HAP-1 (cell line): ENCODE results near the gene FIGNL2.

Experiments used
- DNase-seq, 2 experiments: peaks; one replicate each; pipeline ENCODE4 v3.0.0-alpha.2; 2016 to 2020; ENCODE audit warnings: low spot score in 2 of 2
- H3K27me3 ChIP-seq: fragments of 250-450 bp; sonication (Bioruptor Pico); 2 replicates; pipeline ENCODE4 v1.5.1; 2020; ENCODE audit warnings: low read depth, mild to moderate bottlenecking, moderate library complexity
- H3K36me3 ChIP-seq: fragments of 250-450 bp; sonication (Bioruptor Pico); replicated peaks from 2 replicates; pipeline ENCODE4 v1.5.1; 2020; ENCODE audit warnings: mild to moderate bottlenecking
- H3K4me1 ChIP-seq: fragments of 250-450 bp; sonication (Bioruptor Pico); 2 replicates; pipeline ENCODE4 v1.5.1; 2020; ENCODE audit warnings: mild to moderate bottlenecking
- H3K4me3 ChIP-seq: fragments of 250-450 bp; sonication (Bioruptor Pico); 2 replicates; pipeline ENCODE4 v1.5.1; 2020; ENCODE audit warnings: mild to moderate bottlenecking, moderate library complexity
- H3K9me3 ChIP-seq: fragments of 250-450 bp; sonication (Bioruptor Pico); 2 replicates; pipeline ENCODE4 v1.5.1; 2020; ENCODE audit warnings: mild to moderate bottlenecking, moderate library complexity
- in situ Hi-C: fragments of 300-500 bp; cut with MboI; formaldehyde crosslinking; loops from 3 replicates; pipeline ENCODE4 v1.14.3; 2020; ENCODE audit warnings: low sequenced_read_pairs, inconsistent platforms, mixed read lengths

Gene FIGNL2

GRCh38 chr12:51827925-51828818, 20.3 kb downstream of the FIGNL2 start:
- in situ Hi-C loops: loop anchor here (10.0 kb wide), 1 partner anchor 403 kb away; the partner anchor contains the start of gene SLC4A8
- no peak for DNase-seq
- peaks cover 22% of the 10 kb centered on the region for H3K27me3 ChIP-seq
- H3K9me3 ChIP-seq: no peaks in the 10 kb centered on the region
- no peaks in the 10 kb centered on the region for H3K4me1 ChIP-seq
- no peaks in the 10 kb centered on the region for H3K36me3 ChIP-seq
- no peak overlapping the region for H3K4me3 ChIP-seq

GRCh38 chr12:51826881-51827280, 21.6 kb downstream of the FIGNL2 start:
- no peak overlapping the region for H3K4me3 ChIP-seq
- no peaks in the 10 kb centered on the region for H3K9me3 ChIP-seq
- no peaks in the 10 kb centered on the region for H3K36me3 ChIP-seq
- in situ Hi-C loops: loop anchor here (10.0 kb wide), 1 partner anchor 402 kb away; the partner anchor contains the start of gene SLC4A8
- peaks cover 9% of the 10 kb centered on the region for H3K27me3 ChIP-seq
- no peak for DNase-seq
- H3K4me1 ChIP-seq: no peaks in the 10 kb centered on the region; the same call in none of the 2 replicates

- no peak for DNase-seq
- H3K9me3 ChIP-seq: no peaks in the 10 kb centered on the region
- no peak overlapping the region for H3K4me3 ChIP-seq
- no peaks in the 10 kb centered on the region; the same call in none of the 2 replicates for H3K4me1 ChIP-seq
- no peaks in the 10 kb centered on the region for H3K36me3 ChIP-seq
- in situ Hi-C loops: loop anchor here (10.0 kb wide), 1 partner anchor 400 kb away; the partner anchor contains the start of gene SLC4A8
- H3K27me3 ChIP-seq: no peaks in the 10 kb centered on the region
Observed at GRCh38 chr12:51825216-51825615, 23.3 kb downstream of the FIGNL2 start.

GRCh38 chr12:51823875-51824565, 24.5 kb downstream of the FIGNL2 start:
- Histone ChIP-seq H3K4me1 (no peaks in the 10 kb centered on the region; the same call in none of the 2 replicates), H3K4me3 (no peak overlapping the region), H3K9me3 (no peaks in the 10 kb centered on the region), H3K36me3 (no peaks in the 10 kb centered on the region), H3K27me3 (no peaks in the 10 kb centered on the region)
- peak; percentile 55 to 75 for DNase-seq
- in situ Hi-C loops: loop anchor here (10.0 kb wide), 1 partner anchor 399 kb away; the partner anchor contains the start of gene SLC4A8

GRCh38 chr12:51822956-51823355, 25.6 kb downstream of the FIGNL2 start:
- in situ Hi-C loops: loop anchor here (10.0 kb wide), 1 partner anchor 398 kb away; the partner anchor contains the start of gene SLC4A8
- H3K27me3 ChIP-seq: no peaks in the 10 kb centered on the region
- no peaks in the 10 kb centered on the region for H3K9me3 ChIP-seq
- DNase-seq: no peak
- no peak overlapping the region for H3K4me3 ChIP-seq
- no peaks in the 10 kb centered on the region for H3K36me3 ChIP-seq
- H3K4me1 ChIP-seq: no peaks in the 10 kb centered on the region; the same call in none of the 2 replicates

GRCh38 chr12:51822261-51822616, 26.3 kb downstream of the FIGNL2 start:
- H3K9me3 ChIP-seq: no peaks in the 10 kb centered on the region
- no peaks in the 10 kb centered on the region for H3K36me3 ChIP-seq
- in situ Hi-C loops: loop anchor here (10.0 kb wide), 1 partner anchor 397 kb away; the partner anchor contains the start of gene SLC4A8
- H3K4me1 ChIP-seq: no peaks in the 10 kb centered on the region; the same call in none of the 2 replicates
- H3K27me3 ChIP-seq: no peaks in the 10 kb centered on the region
- H3K4me3 ChIP-seq: no peak overlapping the region; the same call in 1 of the 2 replicates
- no peak for DNase-seq

- peak in 1 of 2 experiments; percentile 34 for DNase-seq
- Histone ChIP-seq H3K4me3 (peak overlapping the region; percentile 76), H3K9me3 (no peaks in the 10 kb centered on the region), H3K4me1 (no peaks in the 10 kb centered on the region; the same call in none of the 2 replicates), H3K27me3 (no peaks in the 10 kb centered on the region), H3K36me3 (no peaks in the 10 kb centered on the region)
- in situ Hi-C loops: loop anchor here (10.0 kb wide), 1 partner anchor 397 kb away; the partner anchor contains the start of gene SLC4A8
Observed at GRCh38 chr12:51821440-51822260, 26.9 kb downstream of the FIGNL2 start.

- in situ Hi-C loops: loop anchor here (10.0 kb wide), 1 partner anchor 396 kb away; the partner anchor contains the start of gene SLC4A8
- H3K36me3 ChIP-seq: no peaks in the 10 kb centered on the region
- H3K4me3 ChIP-seq: peak overlapping the region; percentile 76
- DNase-seq: peak; percentile 76 to 90
- no peaks in the 10 kb centered on the region; the same call in none of the 2 replicates for H3K4me1 ChIP-seq
- H3K27me3 ChIP-seq: no peaks in the 10 kb centered on the region
- no peaks in the 10 kb centered on the region for H3K9me3 ChIP-seq
Observed at GRCh38 chr12:51820526-51821439, 27.7 kb downstream of the FIGNL2 start.

GRCh38 chr12:51819736-51820525, 28.6 kb downstream of the FIGNL2 start:
- Histone ChIP-seq H3K4me3 (peak overlapping the region; percentile 39), H3K36me3 (no peaks in the 10 kb centered on the region), H3K27me3 (no peaks in the 10 kb centered on the region), H3K4me1 (no peaks in the 10 kb centered on the region; the same call in none of the 2 replicates), H3K9me3 (no peaks in the 10 kb centered on the region)
- DNase-seq: no peak
- in situ Hi-C loops: loop anchor here (10.0 kb wide), 1 partner anchor 395 kb away; the partner anchor contains the start of gene SLC4A8

GRCh38 chr12:51818566-51819300, 29.8 kb downstream of the FIGNL2 start:
- H3K4me3 ChIP-seq: no peak overlapping the region
- no peaks in the 10 kb centered on the region; the same call in none of the 2 replicates for H3K4me1 ChIP-seq
- H3K27me3 ChIP-seq: no peaks in the 10 kb centered on the region
- H3K9me3 ChIP-seq: no peaks in the 10 kb centered on the region
- in situ Hi-C loops: no loop called here
- no peak for DNase-seq
- no peaks in the 10 kb centered on the region for H3K36me3 ChIP-seq

- Histone ChIP-seq H3K9me3 (no peaks in the 10 kb centered on the region), H3K27me3 (no peaks in the 10 kb centered on the region), H3K4me3 (no peak overlapping the region), H3K36me3 (no peaks in the 10 kb centered on the region), H3K4me1 (no peaks in the 10 kb centered on the region; the same call in none of the 2 replicates)
- DNase-seq: no peak
- in situ Hi-C loops: no loop called here
Observed at GRCh38 chr12:51818086-51818485, 30.4 kb downstream of the FIGNL2 start.
